ENCODE data around the gene MYO1A. TPM values are rescaled to one million over a fixed set of nuclear protein-coding genes. Genes with fewer than 3 reads are reported as not detected.
"Not testable (repeated sequence)": the region's sequence is repeated elsewhere in the genome, so short reads cannot be mapped to it uniquely, and the experiment has no call there.

MYO1A gene
- polyA plus RNA-seq, 1 donor (not counting 4 experiments of a cell fraction or from before 2014, with no cell fraction given): 0.01 TPM

- dilution Hi-C loops (cut with MboI; ENCODE audit: extremely low pct_ligation_motif_present, low sequenced_read_pairs): no loop called here
- H3K27me3 ChIP-seq (ENCODE audit: control insufficient read depth, extremely low read depth, insufficient read depth, low read length): no peaks in the 10 kb centered on the region
- no peak overlapping the region for H3K4me3 ChIP-seq (ENCODE audit: control insufficient read depth in 2 of 3, extremely low read depth in 1 of 3, insufficient read depth in 2 of 3, low read depth in 1 of 3, low read length in 3 of 3)
- TF ChIP-seq EZH2 (IDR thresholded peaks at IDR 0.05; ENCODE audit: low read length): no peak
- H4K20me1 ChIP-seq (ENCODE audit: control insufficient read depth, extremely low read depth, insufficient read depth, low read length): no peaks in the 10 kb centered on the region
- no peak for DNase-seq (ENCODE audit: low read depth, low spot score)
- no peaks in the 10 kb centered on the region for H3K4me1 ChIP-seq (ENCODE audit: control insufficient read depth, extremely low read depth, insufficient read depth, low read length)
- H2AFZ ChIP-seq (ENCODE audit: control insufficient read depth, low read length): no peak overlapping the region
- H3K4me2 ChIP-seq (ENCODE audit: control insufficient read depth, extremely low read depth, insufficient read depth, low read depth, low read length): no peak overlapping the region
- H3K36me3 ChIP-seq (ENCODE audit: control insufficient read depth in 2 of 2, extremely low read depth in 1 of 2, insufficient read depth in 2 of 2, low read length in 2 of 2): peaks cover 12 to 26% of the 10 kb centered on the region in 2 experiments
- H3K9me3 ChIP-seq (ENCODE audit: control insufficient read depth, low read depth, low read length): no peaks in the 10 kb centered on the region
- FAIRE-seq: no peak
- no peaks in the 10 kb centered on the region for H3K79me2 ChIP-seq (ENCODE audit: control insufficient read depth, insufficient read depth, low read length)
- H3K9me1 ChIP-seq (ENCODE audit: control insufficient read depth, extremely low read depth, insufficient read depth, low read length): no peaks in the 10 kb centered on the region
- H3K9ac ChIP-seq (ENCODE audit: control insufficient read depth, extremely low read depth, insufficient read depth, low read length): no peak overlapping the region
- no peak overlapping the region for H3K27ac ChIP-seq (ENCODE audit: control insufficient read depth, insufficient read depth, low read length)
Measured at GRCh38 chr12:57055824-57056223, 5.9 kb upstream of the MYO1A start.

DNA sequence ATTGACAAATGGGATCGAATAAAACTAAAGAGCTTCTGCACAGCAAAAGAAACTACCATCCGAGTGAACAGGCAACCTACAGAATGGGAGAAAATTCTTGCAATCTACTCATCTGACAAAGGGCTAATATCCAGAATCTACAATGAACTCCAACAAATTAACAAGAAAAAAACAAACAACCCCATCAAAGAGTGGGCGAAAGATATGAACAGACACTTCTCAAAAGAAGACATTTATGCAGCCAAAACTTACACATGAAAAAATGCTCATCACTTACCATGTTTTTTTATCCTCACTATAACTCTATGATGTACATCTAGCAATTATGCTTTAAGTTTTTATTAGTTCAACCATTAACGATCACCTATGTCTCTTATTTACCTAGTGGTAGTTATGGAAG lies 4.0 kb upstream of the MYO1A start:
- DNase-seq (ENCODE audit: low read depth, low spot score); H3K4me1 ChIP-seq (ENCODE audit: control insufficient read depth, extremely low read depth, insufficient read depth, low read length); H3K9ac ChIP-seq (ENCODE audit: control insufficient read depth, extremely low read depth, insufficient read depth, low read length); H3K79me2 ChIP-seq (ENCODE audit: control insufficient read depth, insufficient read depth, low read length); dilution Hi-C loops (cut with MboI; ENCODE audit: extremely low pct_ligation_motif_present, low sequenced_read_pairs); H3K27me3 ChIP-seq (ENCODE audit: control insufficient read depth, extremely low read depth, insufficient read depth, low read length); H3K27ac ChIP-seq (ENCODE audit: control insufficient read depth, insufficient read depth, low read length); H3K4me3 ChIP-seq (ENCODE audit: control insufficient read depth in 2 of 3, extremely low read depth in 1 of 3, insufficient read depth in 2 of 3, low read depth in 1 of 3, low read length in 3 of 3); H4K20me1 ChIP-seq (ENCODE audit: control insufficient read depth, extremely low read depth, insufficient read depth, low read length); H2AFZ ChIP-seq (ENCODE audit: control insufficient read depth, low read length); FAIRE-seq; H3K4me2 ChIP-seq (ENCODE audit: control insufficient read depth, extremely low read depth, insufficient read depth, low read depth, low read length); H3K9me3 ChIP-seq (ENCODE audit: control insufficient read depth, low read depth, low read length); H3K9me1 ChIP-seq (ENCODE audit: control insufficient read depth, extremely low read depth, insufficient read depth, low read length): not testable (repeated sequence)
- H3K36me3 ChIP-seq (ENCODE audit: control insufficient read depth in 2 of 2, extremely low read depth in 1 of 2, insufficient read depth in 2 of 2, low read length in 2 of 2): peaks cover 7 to 18% of the 10 kb centered on the region in 2 experiments

GRCh38 chr12:57053146-57053545 lies 3.2 kb upstream of the MYO1A start:
- H4K20me1 ChIP-seq (ENCODE audit: control insufficient read depth, extremely low read depth, insufficient read depth, low read length); H3K27ac ChIP-seq (ENCODE audit: control insufficient read depth, insufficient read depth, low read length); H3K9ac ChIP-seq (ENCODE audit: control insufficient read depth, extremely low read depth, insufficient read depth, low read length); H2AFZ ChIP-seq (ENCODE audit: control insufficient read depth, low read length); H3K4me1 ChIP-seq (ENCODE audit: control insufficient read depth, extremely low read depth, insufficient read depth, low read length); H3K79me2 ChIP-seq (ENCODE audit: control insufficient read depth, insufficient read depth, low read length); H3K4me2 ChIP-seq (ENCODE audit: control insufficient read depth, extremely low read depth, insufficient read depth, low read depth, low read length); FAIRE-seq; H3K9me3 ChIP-seq (ENCODE audit: control insufficient read depth, low read depth, low read length); DNase-seq (ENCODE audit: low read depth, low spot score); H3K4me3 ChIP-seq (ENCODE audit: control insufficient read depth in 2 of 3, extremely low read depth in 1 of 3, insufficient read depth in 2 of 3, low read depth in 1 of 3, low read length in 3 of 3); dilution Hi-C loops (cut with MboI; ENCODE audit: extremely low pct_ligation_motif_present, low sequenced_read_pairs); H3K27me3 ChIP-seq (ENCODE audit: control insufficient read depth, extremely low read depth, insufficient read depth, low read length); H3K9me1 ChIP-seq (ENCODE audit: control insufficient read depth, extremely low read depth, insufficient read depth, low read length): not testable (repeated sequence)
- H3K36me3 ChIP-seq (ENCODE audit: control insufficient read depth in 2 of 2, extremely low read depth in 1 of 2, insufficient read depth in 2 of 2, low read length in 2 of 2): peaks cover 3 to 11% of the 10 kb centered on the region in 2 experiments
